H1 (cell line): Measurements from ENCODE around the gene PRICKLE2. TPM values are rescaled to one million over a fixed set of nuclear protein-coding genes. Genes with fewer than 3 reads are reported as not detected.

Source experiments
- CTCF ChIA-PET: fragments of 300-600 bp; sonication (Branson Sonifier 250); formaldehyde crosslinking; loops from one replicate; lab custom pipeline; 2021; ENCODE audit not compliant: partially characterized antibody; lab: Charles Lee
- POLR2A ChIA-PET: fragments of 300-600 bp; sonication (Branson Sonifier 250); formaldehyde crosslinking; loops from one replicate; lab custom pipeline; 2021; ENCODE audit warnings: inconsistent platforms; ENCODE audit not compliant: partially characterized antibody; lab: Charles Lee
- DNase-seq, 2 experiments: peaks; one replicate each; pipeline versions ENCODE4 v3.0.0 to v3.0.0-alpha.2; 2010 to 2022; ENCODE audit warnings: low spot score in 2 of 2, low read depth in 1 of 2, mixed read lengths in 1 of 2
- FAIRE-seq: peaks from 2 replicates; lab custom pipeline; 2011; peaks lifted over from hg19 to GRCh38; lab: Jason Lieb, UNC
- H2AFZ ChIP-seq: 2 replicates; pipeline ENCODE4 v1.8.1; 2012; ENCODE audit warnings: low read length, inconsistent platforms
- H2AK5ac ChIP-seq: 2 replicates; pipeline ENCODE4 v1.6.1; 2013; ENCODE audit warnings: low read depth, low read length
- H2BK120ac ChIP-seq: replicated peaks from 2 replicates; pipeline ENCODE3; 2013; ENCODE audit warnings: low read depth, low read length, inconsistent platforms
- H2BK12ac ChIP-seq: 2 replicates; pipeline ENCODE4 v1.6.1; 2013; ENCODE audit warnings: low read depth, low read length
- H2BK15ac ChIP-seq: 2 replicates; pipeline ENCODE4 v1.6.1; 2013; ENCODE audit warnings: low read length
- H2BK20ac ChIP-seq: 2 replicates; pipeline ENCODE4 v1.6.1; 2013; ENCODE audit warnings: low read length
- H2BK5ac ChIP-seq: 2 replicates; pipeline ENCODE4 v1.6.1; 2013; ENCODE audit warnings: low read depth, low read length
- H3K14ac ChIP-seq: 2 replicates; pipeline ENCODE4 v1.6.1; 2013; ENCODE audit warnings: inconsistent platforms; ENCODE audit not compliant: insufficient read length
- H3K18ac ChIP-seq: 2 replicates; pipeline ENCODE4 v1.6.1; 2013; ENCODE audit warnings: low read length; ENCODE audit errors: extremely low read depth
- H3K23ac ChIP-seq: 2 replicates; pipeline ENCODE4 v1.6.1; 2013; ENCODE audit warnings: inconsistent platforms; ENCODE audit not compliant: insufficient read length
- H3K23me2 ChIP-seq: 2 replicates; pipeline ENCODE4 v1.6.1; 2013; ENCODE audit warnings: low read depth, low read length
- H3K27ac ChIP-seq: 2 replicates; pipeline ENCODE4 v1.6.1; 2011; ENCODE audit warnings: low read depth, low read length, inconsistent platforms
- H3K27me3 ChIP-seq, 4 experiments: replicated peaks in 1 of 4; 1 replicate in 1 of 4; 2 replicates in 3 of 4; pipeline versions ENCODE4 v1.6.1 to v1.8.1; 2011 to 2013; ENCODE audit warnings: low read length in 3 of 4, mild to moderate bottlenecking in 3 of 4, inconsistent platforms in 2 of 4, mixed read lengths in 2 of 4, moderate library complexity in 1 of 4; ENCODE audit not compliant: control insufficient read depth in 3 of 4, insufficient read depth in 3 of 4; ENCODE audit errors: extremely low read depth in 1 of 4
- H3K36me3 ChIP-seq, 4 experiments: 2 replicates each; pipeline versions ENCODE4 v1.6.1 to v1.8.1; 2011 to 2013; ENCODE audit warnings: mild to moderate bottlenecking in 4 of 4, low read length in 3 of 4, moderate library complexity in 2 of 4, control low read depth in 1 of 4, inconsistent platforms in 1 of 4; ENCODE audit not compliant: insufficient read depth in 4 of 4, control insufficient read depth in 2 of 4
- H3K4ac ChIP-seq: replicated peaks from 2 replicates; pipeline ENCODE3; 2013; ENCODE audit warnings: low read length, low read depth, mixed read lengths, inconsistent platforms; ENCODE audit not compliant: insufficient read length
- H3K4me1 ChIP-seq, 4 experiments: replicated peaks in 1 of 4; 1 replicate in 1 of 4; 2 replicates in 3 of 4; pipeline versions ENCODE4 v1.6.1 to v1.8.1; 2011 to 2013; ENCODE audit warnings: low read length in 3 of 4, inconsistent platforms in 2 of 4, mixed read lengths in 1 of 4; ENCODE audit not compliant: insufficient read depth in 4 of 4, control insufficient read depth in 3 of 4
- H3K4me2 ChIP-seq, 2 experiments: 2 replicates each; pipeline versions ENCODE4 v1.6.1 to v1.8.1; 2011 to 2013; ENCODE audit warnings: low read depth in 2 of 2, low read length in 2 of 2, control low read depth in 1 of 2, inconsistent platforms in 1 of 2, mild to moderate bottlenecking in 1 of 2; ENCODE audit not compliant: insufficient read depth in 1 of 2
- H3K4me3 ChIP-seq, 4 experiments: fragments of 200-600, 300-600 bp in 1 of 4; sonication (generic), shearing (Covaris generic), sonication (Bioruptor Twin) in 1 of 4; 2 replicates each; pipeline versions ENCODE4 v1.5.1 to v1.8.1; 2011 to 2016; ENCODE audit warnings: low read length in 4 of 4, low read depth in 3 of 4, control low read depth in 2 of 4, inconsistent platforms in 2 of 4, mild to moderate bottlenecking in 2 of 4, mixed read lengths in 1 of 4, moderate library complexity in 1 of 4; ENCODE audit not compliant: insufficient read depth in 2 of 4; ENCODE audit errors: extremely low read depth in 1 of 4
- H3K56ac ChIP-seq: replicated peaks from 2 replicates; pipeline ENCODE3; 2013; ENCODE audit warnings: low read depth, mild to moderate bottlenecking, mixed read lengths, low read length, inconsistent platforms; ENCODE audit not compliant: insufficient read length
- H3K79me1 ChIP-seq: 2 replicates; pipeline ENCODE4 v1.6.1; 2013; ENCODE audit warnings: low read depth, low read length, control low read depth
- H3K79me2 ChIP-seq, 2 experiments: 2 replicates each; pipeline versions ENCODE4 v1.6.1 to v1.8.1; 2012 to 2013; ENCODE audit warnings: low read length in 2 of 2, mild to moderate bottlenecking in 2 of 2, inconsistent platforms in 1 of 2; ENCODE audit not compliant: insufficient read depth in 2 of 2, control insufficient read depth in 1 of 2
- H3K9ac ChIP-seq, 4 experiments: replicated peaks in 1 of 4; 1 replicate in 1 of 4; 2 replicates in 3 of 4; pipeline versions ENCODE4 v1.6.1 to v1.8.1; 2011 to 2013; ENCODE audit warnings: low read depth in 3 of 4, low read length in 3 of 4, control low read depth in 2 of 4, mild to moderate bottlenecking in 2 of 4, moderate library complexity in 2 of 4, inconsistent platforms in 1 of 4; ENCODE audit errors: extremely low read depth in 1 of 4
- H3K9me3 ChIP-seq, 2 experiments: 2 replicates each; pipeline versions ENCODE4 v1.6.1 to v1.8.1; 2012 to 2013; ENCODE audit warnings: mild to moderate bottlenecking in 2 of 2, moderate library complexity in 2 of 2, control low read depth in 1 of 2, inconsistent platforms in 1 of 2, low read depth in 1 of 2, low read length in 1 of 2, mixed read lengths in 1 of 2; ENCODE audit not compliant: insufficient read depth in 2 of 2
- H4K20me1 ChIP-seq, 2 experiments: replicated peaks in 1 of 2; 2 replicates each; pipeline versions ENCODE3 to v1.8.1; 2011 to 2013; ENCODE audit warnings: inconsistent platforms in 2 of 2, low read length in 2 of 2, mild to moderate bottlenecking in 1 of 2; ENCODE audit not compliant: insufficient read depth in 2 of 2, control insufficient read depth in 1 of 2
- H4K5ac ChIP-seq: 2 replicates; pipeline ENCODE4 v1.6.1; 2013; ENCODE audit warnings: low read length, low read depth, mixed read lengths, inconsistent platforms; ENCODE audit not compliant: insufficient read length
- H4K8ac ChIP-seq: 2 replicates; pipeline ENCODE4 v1.8.0; 2013; ENCODE audit warnings: mild to moderate bottlenecking, moderate library complexity, low read length, inconsistent platforms; ENCODE audit not compliant: insufficient read depth; ENCODE audit errors: extremely low read depth
- H4K91ac ChIP-seq: replicated peaks from 2 replicates; pipeline ENCODE3; 2013; ENCODE audit warnings: low read length, mixed read lengths, inconsistent platforms; ENCODE audit not compliant: insufficient read length
- CEBPB ChIP-seq: IDR thresholded peaks from 2 replicates; pipeline ENCODE4 v1.6.1; 2012; ENCODE audit warnings: low read depth, low read length
- GABPA ChIP-seq: IDR thresholded peaks from 2 replicates; pipeline ENCODE4 v1.6.1; 2011; ENCODE audit warnings: mild to moderate bottlenecking, low read length, moderate library complexity, borderline replicate concordance; ENCODE audit not compliant: insufficient read depth
- WGBS, 2 experiments: shearing (Covaris generic) in 1 of 2; methylation state at CpG; one replicate each; pipeline versions ENCODE4 v1.1.6 to v1.1.7; 2013 to 2015; ENCODE audit warnings: low lambda C conversion rate in 2 of 2, mixed read lengths in 2 of 2, inconsistent platforms in 1 of 2, low coverage in 1 of 2, missing lambda C conversion rate in 1 of 2; ENCODE audit not compliant: insufficient replicate concordance in 2 of 2, insufficient coverage in 1 of 2, insufficient read length in 1 of 2; ENCODE audit errors: extremely low coverage in 1 of 2, missing lambda C conversion rate in 1 of 2; 5-methylcytosine and 5-hydroxymethylcytosine counted together
- polyA plus RNA-seq, 7 experiments: library from polyadenylated mRNA; depleted of rRNA in 3 of 7; stranded (reverse) in 5 of 7; unstranded in 2 of 7; fragments of >200 nt in 5 of 7; fragments of 200-250 nt in 2 of 7; gene quantifications; 1 replicate in 5 of 7; 2 replicates in 1 of 7; 4 replicates in 1 of 7; pipeline versions ENCODE4 v1.2.1 to v1.2.3, GENCODE V29; 2011 to 2013; ENCODE audit warnings: missing spikeins in 2 of 7, mixed read lengths in 2 of 7
- total RNA-seq: library from RNA; stranded (reverse); fragmentation: NEBNext Ultra II Directional; extraction: Animal tissue kit (Norgen Biotek cat#: 25700); gene quantifications from 2 replicates; pipeline ENCODE4 v1.2.1, GENCODE V29; 2021

PRICKLE2 gene
- total and polyA plus RNA-seq, 2 of the 8 experiments (the other 6 are each of a cell fraction or from before 2014, with no cell fraction given) = 2.9 to 8.0 TPM

DNA sequence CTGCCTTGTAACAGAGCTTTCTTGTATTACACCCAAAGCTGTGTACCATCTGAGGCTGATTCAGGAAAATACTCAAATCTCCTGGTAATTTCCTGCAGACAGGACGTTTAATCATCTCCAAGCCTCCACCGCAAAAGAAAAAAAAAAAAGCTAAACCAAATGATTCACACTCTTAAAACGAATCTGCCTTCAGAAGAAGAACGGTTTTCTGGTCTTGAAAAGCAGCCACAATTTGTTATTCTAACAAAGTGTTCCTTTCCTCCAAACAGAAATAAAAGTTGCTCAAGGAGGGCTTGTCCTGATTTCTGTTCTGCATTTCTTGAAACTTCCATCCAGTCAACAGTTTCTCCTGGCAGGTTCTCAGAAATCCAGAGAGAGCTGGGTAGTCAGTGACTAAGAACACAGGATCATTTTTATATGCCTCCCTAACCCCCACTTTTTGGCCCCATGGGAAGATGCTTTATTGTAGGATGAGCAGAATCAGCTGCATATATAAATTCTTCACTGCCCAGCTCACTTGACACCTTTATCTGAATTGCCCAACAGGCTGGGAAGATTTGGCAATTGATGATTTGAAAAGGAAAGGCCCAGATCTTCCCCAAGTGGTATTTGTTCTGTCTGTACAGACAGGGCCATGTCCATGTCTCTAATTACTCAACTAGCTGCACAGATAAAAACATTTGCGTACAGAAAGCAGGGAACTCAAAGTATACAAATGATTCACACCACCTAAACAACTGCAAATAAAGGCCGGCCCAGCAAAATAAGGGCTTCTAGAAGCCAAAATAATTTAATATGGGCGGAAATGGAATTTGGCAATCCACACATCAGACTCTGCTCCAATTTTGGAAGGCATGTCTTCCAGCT is 41.0 kb upstream of the PRICKLE2 start:
- no peak for DNase-seq
- Histone ChIP-seq H3K27me3 (no peaks in the 10 kb centered on the region), H3K56ac (no peak overlapping the region), H4K5ac (no peak overlapping the region), H3K4me2 (peak overlapping the region in 1 of 2 experiments; percentile 80; a peak in 3 of 4 replicates), H2AFZ (no peak overlapping the region), H2AK5ac (no peak overlapping the region), H3K9me3 (peaks cover 0 to 3% of the 10 kb centered on the region in 2 experiments; a peak in 1 of 4 replicates), H3K27ac (no peak overlapping the region), H3K4ac (no peak overlapping the region), H3K23ac (no peak overlapping the region), H3K18ac (no peak overlapping the region)
- POLR2A ChIA-PET = no interaction called here
- TF ChIP-seq GABPA = no peak
- peak; percentile 39; the same call in 1 of the 2 replicates for TF ChIP-seq CEBPB
- TF ChIP-seq, all 59 proteins: peak for 1
- no peaks in the 10 kb centered on the region for H3K36me3 ChIP-seq
- H3K9ac ChIP-seq = no peak overlapping the region; a peak in 1 of 7 replicates
- H2BK12ac ChIP-seq = no peak overlapping the region
- no peak overlapping the region for H2BK15ac ChIP-seq
- no peaks in the 10 kb centered on the region for H3K79me2 ChIP-seq
- H2BK5ac ChIP-seq = no peak overlapping the region
- no peak for FAIRE-seq
- CTCF ChIA-PET = interaction anchor here (0.6 to 4.0 kb wide), 11 partner anchors 13 to 263 kb away, joined by 3 to 20 read pairs (median 3); partner anchors contain the start of gene PRICKLE2
- H4K8ac ChIP-seq = no peak overlapping the region
- peaks cover 0 to 18% (median 9%) of the 10 kb centered on the region in 4 experiments; a peak in 4 of 7 replicates for H3K4me1 ChIP-seq
- no peak overlapping the region for H3K14ac ChIP-seq
- WGBS, 2 experiments = 76% methylated on average over 7 of the region's 7 CpGs; no CpG with 5 or more reads in 1 of the 2 experiments
- H4K91ac ChIP-seq = no peak overlapping the region
- H3K4me3 ChIP-seq = peak overlapping the region in 1 of 4 experiments; percentile 70; a peak in 1 of 8 replicates
- no peaks in the 10 kb centered on the region for H3K23me2 ChIP-seq
- H2BK20ac ChIP-seq = no peak overlapping the region
- no peaks in the 10 kb centered on the region for H3K79me1 ChIP-seq
- H2BK120ac ChIP-seq = no peak overlapping the region
- no peaks in the 10 kb centered on the region for H4K20me1 ChIP-seq
